HepG2 (cell line): ENCODE results near the gene NAGS.

Source experiments
- TAF1 ChIP-seq: sonication (generic); formaldehyde crosslinking; IDR thresholded peaks from 2 replicates; pipeline ENCODE4 v1.4.0; 2020; ENCODE audit warnings: missing genetic modification reagents
- ZNF329 ChIP-seq: sonication (generic); formaldehyde crosslinking; IDR thresholded peaks from 2 replicates; pipeline ENCODE4 v1.9.0; 2021; ENCODE audit warnings: low read depth, mild to moderate bottlenecking, missing genetic modification reagents

GRCh38 chr17:44023545-44024270 is 19.3 kb downstream of the NAGS start:
- TF ChIP-seq TAF1 (CRISPR knock-in tag) (no peak), ZNF329 (CRISPR knock-in tag) (no peak)
